MG63 (cell line): ENCODE results near the gene ADAM17. TPM values are rescaled to one million over a fixed set of nuclear protein-coding genes. Genes with fewer than 3 reads are reported as not detected.
A peak's percentile ranks its signal among the peaks of the same experiment; 100 is the strongest.

ENCODE experiments used
- DNase-seq: peaks from one replicate; pipeline ENCODE4 v3.0.0-alpha.2; 2020
- H3K27me3 ChIP-seq: fragments of 250-450 bp; sonication (Bioruptor Pico); 2 replicates; pipeline ENCODE4 v1.5.1; 2020; ENCODE audit warnings: mild to moderate bottlenecking, moderate library complexity
- H3K36me3 ChIP-seq: fragments of 250-450 bp; sonication (Bioruptor Pico); 2 replicates; pipeline ENCODE4 v1.5.1; 2020; ENCODE audit warnings: mild to moderate bottlenecking, moderate library complexity
- H3K4me3 ChIP-seq: fragments of 250-450 bp; sonication (Bioruptor Pico); 2 replicates; pipeline ENCODE4 v1.5.1; 2020; ENCODE audit warnings: mild to moderate bottlenecking, moderate library complexity
- H3K9me3 ChIP-seq: fragments of 250-450 bp; sonication (Bioruptor Pico); 2 replicates; pipeline ENCODE4 v1.5.1; 2020; ENCODE audit warnings: mild to moderate bottlenecking, moderate library complexity
- total RNA-seq: library from RNA; depleted of rRNA; stranded (reverse); fragments of >200 nt; shearing (Covaris generic); gene quantifications from 2 replicates; pipeline ENCODE4 v1.2.3, GENCODE V29; 2014; ENCODE audit warnings: low replicate concordance; rRNA removed

The ADAM17 gene
- total RNA-seq, 1 experiment from 2014 or later: 9.0 TPM

DNA sequence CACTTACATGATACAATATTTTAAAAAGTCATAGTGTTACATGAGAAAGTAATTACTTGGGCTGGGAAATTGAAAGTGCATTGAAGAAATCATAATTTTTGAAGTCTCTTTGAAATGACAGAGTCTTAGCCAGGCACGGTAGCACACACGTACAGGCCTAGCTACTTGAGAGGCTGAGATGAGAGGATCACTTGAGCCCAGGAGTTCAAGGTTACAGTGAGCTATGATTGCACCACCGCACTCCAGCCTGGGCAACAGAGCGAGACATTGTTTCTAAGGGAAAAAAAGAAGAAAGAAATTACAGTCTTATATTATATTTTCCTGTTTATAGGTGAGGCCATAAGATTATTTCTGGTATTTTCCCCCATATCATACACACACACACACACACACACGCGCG lies 90.5 kb downstream of the ADAM17 start:
- no peak overlapping the region for H3K4me3 ChIP-seq
- H3K27me3 ChIP-seq: no peaks in the 10 kb centered on the region
- no peak for DNase-seq
- H3K9me3 ChIP-seq: no peaks in the 10 kb centered on the region
- peaks cover 25% of the 10 kb centered on the region for H3K36me3 ChIP-seq

DNA sequence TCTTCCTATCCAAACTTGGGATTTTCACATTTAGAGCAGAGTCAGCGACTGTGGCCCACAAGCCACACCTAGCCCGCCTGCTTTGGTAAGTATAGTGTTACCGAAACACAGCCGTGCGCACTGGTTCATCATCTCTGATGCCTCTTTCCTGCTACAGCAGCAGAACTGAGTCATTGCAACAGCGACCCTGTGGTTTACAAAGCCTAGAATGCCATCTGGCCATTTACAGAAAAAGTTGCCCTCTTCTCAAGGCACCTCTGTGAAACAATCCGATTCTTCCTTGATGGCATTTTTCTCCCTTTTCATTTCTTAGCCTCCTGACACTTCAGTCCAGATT lies 92.0 kb downstream of the ADAM17 start:
- no peaks in the 10 kb centered on the region for H3K9me3 ChIP-seq
- no peaks in the 10 kb centered on the region for H3K27me3 ChIP-seq
- no peak overlapping the region for H3K4me3 ChIP-seq
- no peak for DNase-seq
- peaks cover 18% of the 10 kb centered on the region for H3K36me3 ChIP-seq

DNA sequence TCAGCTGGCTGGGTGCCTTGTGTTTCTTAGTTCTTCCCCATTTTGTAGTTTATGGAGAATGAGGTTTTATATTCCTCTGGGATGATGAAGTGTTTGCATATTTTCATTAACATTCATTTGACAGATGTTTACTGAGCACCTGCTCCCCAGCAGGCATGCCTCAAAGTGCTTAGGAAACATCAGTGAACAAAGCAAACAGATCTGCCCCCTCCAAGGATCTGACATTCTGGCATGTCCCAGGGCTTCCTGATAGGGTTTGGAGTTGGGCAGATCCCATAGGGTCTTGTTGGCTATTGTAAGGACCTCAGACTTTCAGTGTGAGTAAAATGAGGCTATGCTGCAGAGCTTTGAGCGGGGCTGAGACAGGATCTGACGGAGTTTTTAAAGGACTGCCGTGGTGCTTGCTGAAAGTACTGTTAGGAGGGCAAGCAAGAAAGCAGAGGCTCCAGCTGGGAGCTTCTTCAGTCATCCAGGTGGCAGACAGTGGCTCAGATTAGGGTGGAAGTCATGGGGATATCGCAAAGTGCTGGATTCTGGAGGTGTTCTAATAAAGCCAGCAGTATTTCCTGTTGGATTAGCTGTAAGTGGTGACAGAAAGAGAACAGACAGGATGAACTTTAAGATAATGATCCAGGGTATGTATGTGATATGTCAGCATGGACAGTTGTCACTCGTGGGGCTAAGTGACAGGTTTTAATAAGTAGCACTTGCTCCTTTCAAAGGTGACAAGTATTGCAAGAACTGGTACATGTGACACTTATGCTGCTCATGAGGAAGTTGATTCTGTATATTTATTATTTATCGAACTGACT lies 92.5 kb downstream of the ADAM17 start:
- no peaks in the 10 kb centered on the region for H3K27me3 ChIP-seq
- H3K36me3 ChIP-seq: peaks cover 22% of the 10 kb centered on the region
- no peaks in the 10 kb centered on the region for H3K9me3 ChIP-seq
- no peak for DNase-seq
- H3K4me3 ChIP-seq: no peak overlapping the region

DNA sequence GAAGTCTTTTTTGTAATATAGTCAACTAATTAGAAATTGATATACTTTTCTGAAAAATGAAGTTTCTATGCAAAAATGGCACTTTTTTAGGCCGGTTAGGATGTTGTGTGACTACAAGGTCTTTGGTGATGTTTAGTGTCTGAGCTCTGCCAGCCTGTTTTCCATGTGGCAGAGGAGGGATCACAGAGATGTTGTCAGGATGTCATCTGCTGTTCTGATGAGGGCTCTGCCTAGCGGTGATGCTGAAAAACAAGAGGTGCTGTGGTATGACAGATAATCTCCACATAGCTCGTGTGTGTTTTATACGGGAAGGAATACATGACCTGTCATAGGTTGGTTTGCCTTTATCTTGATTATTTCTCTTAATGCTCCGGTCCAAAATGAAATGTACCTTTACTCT lies 93.3 kb downstream of the ADAM17 start:
- Histone ChIP-seq H3K9me3 (no peaks in the 10 kb centered on the region), H3K4me3 (no peak overlapping the region), H3K27me3 (no peaks in the 10 kb centered on the region), H3K36me3 (peaks cover 18% of the 10 kb centered on the region)
- DNase-seq: no peak

DNA sequence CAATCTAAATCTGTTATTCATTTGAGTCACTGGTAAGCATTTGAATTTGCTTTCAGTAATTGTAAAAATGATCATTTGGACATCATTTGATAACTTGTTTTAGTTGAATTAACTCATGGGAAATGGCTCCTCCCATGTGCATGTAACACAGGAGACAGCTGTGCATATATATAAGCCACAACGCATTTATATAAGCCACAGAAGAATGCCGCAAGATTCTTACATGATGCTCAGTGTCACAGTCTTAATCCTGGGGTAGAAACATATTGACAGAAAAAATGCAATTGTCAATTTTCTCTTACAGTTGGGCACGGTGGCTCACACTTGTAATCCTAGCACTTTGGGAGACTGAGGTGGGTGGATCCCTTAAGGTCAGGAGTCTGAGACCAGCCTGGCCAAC lies 94.6 kb downstream of the ADAM17 start:
- peaks cover 29% of the 10 kb centered on the region for H3K36me3 ChIP-seq
- no peaks in the 10 kb centered on the region for H3K9me3 ChIP-seq
- H3K4me3 ChIP-seq: no peak overlapping the region
- no peaks in the 10 kb centered on the region for H3K27me3 ChIP-seq
- no peak for DNase-seq

DNA sequence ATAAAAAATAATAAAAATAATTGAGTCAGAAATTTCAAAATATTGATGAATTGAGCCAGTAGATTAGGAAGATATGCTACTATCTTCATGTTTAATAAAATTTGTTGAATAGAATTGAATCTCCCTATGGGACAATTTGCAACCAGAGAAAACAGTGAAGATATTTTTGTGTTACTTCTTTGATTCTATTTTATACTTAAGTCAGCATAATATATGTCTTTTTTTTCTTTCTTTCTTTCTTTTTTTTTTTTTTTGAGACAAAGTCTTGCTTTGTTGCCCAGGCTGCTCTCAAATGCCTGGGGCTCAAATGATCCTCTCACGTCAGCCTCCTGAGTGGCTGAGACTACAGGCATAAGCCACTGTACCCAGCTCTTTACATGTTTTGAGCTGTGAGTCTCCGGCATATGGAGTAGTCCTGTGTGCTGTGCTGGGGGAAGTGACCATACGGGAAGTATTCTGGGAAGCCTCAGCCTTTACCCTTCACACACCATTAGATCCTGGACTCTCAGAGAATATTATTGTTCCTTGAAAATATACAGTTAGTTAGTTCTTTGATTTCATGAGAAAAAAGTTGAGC lies 95.1 kb downstream of the ADAM17 start:
- Histone ChIP-seq H3K27me3 (no peaks in the 10 kb centered on the region), H3K36me3 (peaks cover 27% of the 10 kb centered on the region), H3K4me3 (no peak overlapping the region), H3K9me3 (no peaks in the 10 kb centered on the region)
- DNase-seq: no peak

DNA sequence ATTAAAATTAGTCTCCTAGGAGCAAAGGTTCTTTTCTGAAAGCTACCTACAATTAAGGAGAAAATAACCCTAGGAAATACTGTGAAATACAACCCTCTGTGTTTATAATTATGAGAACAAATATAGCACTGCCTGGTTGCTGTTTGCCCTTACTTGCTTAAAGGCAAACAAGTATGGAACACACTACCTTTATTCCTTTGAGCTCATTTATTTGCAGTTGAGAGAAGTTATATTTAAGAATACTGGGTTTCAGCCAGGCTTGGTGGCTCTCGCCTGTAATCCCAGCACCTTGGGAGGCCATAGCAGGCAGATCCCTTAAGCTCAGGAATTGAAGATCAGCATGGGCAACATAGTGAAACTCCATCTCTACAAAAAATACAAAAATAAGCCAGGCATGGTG lies 104.4 kb downstream of the ADAM17 start:
- Histone ChIP-seq H3K36me3 (peaks cover 33% of the 10 kb centered on the region), H3K4me3 (no peak overlapping the region)
- no peak for DNase-seq

DNA sequence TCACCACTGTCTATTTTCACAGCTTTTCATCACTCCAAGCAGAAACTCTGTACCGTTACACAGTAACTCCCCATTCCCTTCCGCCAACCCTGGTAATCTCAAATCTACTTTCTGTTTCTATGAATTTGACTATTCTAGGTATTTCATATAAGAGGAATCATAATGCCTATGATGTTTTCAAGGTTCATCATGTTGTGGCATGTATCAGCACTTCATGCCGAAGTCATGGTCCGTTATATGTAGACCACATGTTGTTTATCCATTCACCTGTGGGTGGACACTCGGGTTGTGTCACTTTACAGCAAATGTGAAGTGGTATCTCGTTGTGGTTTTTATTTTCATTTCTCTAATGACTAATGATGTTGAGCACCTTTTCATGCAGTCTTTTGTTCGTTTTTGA lies 110.5 kb downstream of the ADAM17 start:
- DNase-seq: no peak
- Histone ChIP-seq H3K4me3 (no peak overlapping the region), H3K36me3 (peaks cover 56% of the 10 kb centered on the region), H3K27me3 (no peaks in the 10 kb centered on the region), H3K9me3 (no peaks in the 10 kb centered on the region)

More for the DNA sequence above, 104.4 kb downstream of the ADAM17 start:
- Histone ChIP-seq H3K9me3 (no peaks in the 10 kb centered on the region), H3K27me3 (no peaks in the 10 kb centered on the region)

DNA sequence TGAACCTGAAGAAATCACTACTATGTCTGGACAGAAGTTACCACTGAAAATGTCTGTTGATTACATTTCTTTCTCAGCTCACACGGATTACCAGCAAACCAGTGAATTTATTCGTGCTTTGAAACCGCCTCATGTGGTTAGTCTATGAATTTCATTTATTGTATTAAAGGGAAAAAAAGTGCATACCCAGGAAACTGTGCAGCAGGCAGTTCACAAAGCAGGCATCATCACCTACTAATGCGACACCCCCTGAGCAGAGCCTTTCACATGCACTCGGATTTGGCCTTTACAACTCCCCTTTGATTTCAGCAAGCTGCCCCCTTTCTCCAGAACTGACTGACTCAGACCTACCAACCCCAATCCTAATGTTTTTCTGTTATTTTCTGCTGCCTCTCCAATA lies 112.1 kb downstream of the ADAM17 start:
- Histone ChIP-seq H3K27me3 (no peaks in the 10 kb centered on the region), H3K9me3 (no peaks in the 10 kb centered on the region), H3K4me3 (no peak overlapping the region), H3K36me3 (peaks cover 53% of the 10 kb centered on the region)
- DNase-seq: no peak

DNA sequence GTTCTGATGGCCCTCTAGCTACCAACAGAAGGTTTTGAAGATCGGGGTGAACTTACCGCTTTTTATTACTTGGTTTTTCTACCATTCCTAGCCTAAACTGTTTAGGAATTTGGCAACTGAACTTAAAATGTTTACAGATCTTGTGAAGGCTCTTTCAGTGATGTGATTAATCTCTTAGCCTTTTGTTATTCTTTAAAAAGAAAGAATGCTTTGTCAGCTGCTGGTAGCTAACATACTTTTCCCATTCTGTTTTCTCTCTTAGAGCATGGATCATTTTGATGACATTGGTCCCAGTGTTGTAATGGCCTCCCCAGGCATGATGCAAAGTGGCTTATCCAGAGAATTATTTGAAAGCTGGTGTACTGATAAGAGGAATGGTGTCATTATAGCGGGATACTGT lies 114.1 kb downstream of the ADAM17 start:
- H3K4me3 ChIP-seq: no peak overlapping the region
- no peaks in the 10 kb centered on the region for H3K27me3 ChIP-seq
- H3K36me3 ChIP-seq: peaks cover 65% of the 10 kb centered on the region
- DNase-seq: no peak
- no peaks in the 10 kb centered on the region for H3K9me3 ChIP-seq

DNA sequence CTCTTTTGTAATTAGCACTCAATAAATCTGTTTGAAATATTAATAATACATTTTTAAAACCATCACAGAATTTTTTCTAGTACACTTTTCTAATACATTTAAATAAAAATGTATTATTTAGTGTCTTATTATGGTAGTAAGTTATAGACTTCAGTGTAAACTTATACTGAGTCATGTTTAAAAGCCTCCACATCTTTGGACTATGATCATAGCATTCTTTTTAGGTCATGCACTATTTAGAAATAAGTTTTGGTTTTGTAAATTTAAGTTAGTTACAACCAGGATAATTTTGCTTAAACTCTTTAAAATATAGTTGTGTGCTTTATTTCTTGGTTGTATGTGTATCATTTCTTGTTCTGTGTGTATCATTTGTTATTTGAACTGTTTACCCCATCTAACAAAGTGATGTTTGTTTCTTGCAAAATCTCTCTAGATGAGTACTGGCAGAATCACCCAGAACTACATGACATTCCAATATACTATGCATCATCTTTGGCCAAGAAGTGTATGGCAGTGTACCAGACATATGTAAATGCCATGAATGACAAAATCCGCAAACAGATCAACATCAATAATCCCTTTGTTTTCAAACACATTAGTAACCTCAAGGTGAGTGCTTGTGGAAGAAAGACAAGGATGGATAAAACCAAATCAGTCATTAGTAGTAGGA lies 115.4 kb downstream of the ADAM17 start:
- no peak overlapping the region for H3K4me3 ChIP-seq
- no peaks in the 10 kb centered on the region for H3K9me3 ChIP-seq
- DNase-seq: no peak
- H3K36me3 ChIP-seq: peaks cover 66% of the 10 kb centered on the region
- H3K27me3 ChIP-seq: no peaks in the 10 kb centered on the region

DNA sequence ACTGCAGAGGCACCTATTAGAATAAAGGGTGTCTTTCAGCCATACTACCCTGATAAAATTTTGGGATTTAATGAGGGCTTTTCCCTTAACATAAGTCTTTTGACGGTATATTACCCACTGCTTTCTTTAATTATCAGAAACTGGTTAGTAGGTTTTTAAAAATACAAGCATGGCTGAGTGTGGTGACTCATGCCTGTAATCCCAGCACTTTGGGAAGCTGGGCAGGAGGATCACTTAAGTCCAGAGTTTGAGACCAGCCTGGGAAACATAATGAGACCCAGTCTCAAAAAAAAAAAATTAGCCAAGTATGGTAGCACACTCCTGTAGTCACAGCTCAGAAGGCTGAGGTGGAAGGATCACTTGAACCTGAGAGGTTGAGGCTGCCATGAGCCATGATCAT lies 116.1 kb downstream of the ADAM17 start:
- no peaks in the 10 kb centered on the region for H3K27me3 ChIP-seq
- peaks cover 59% of the 10 kb centered on the region for H3K36me3 ChIP-seq
- no peaks in the 10 kb centered on the region for H3K9me3 ChIP-seq
- peak; percentile 37 for DNase-seq
- H3K4me3 ChIP-seq: no peak overlapping the region

Other genes with a start within 250 kb of the ADAM17 start
- 95.1 and 158 TPM in 2 replicates for gene ITGB1BP1, start 132.3 kb downstream of the ADAM17 start, total RNA-seq
- gene CPSF3, start 132.2 kb downstream of the ADAM17 start, total RNA-seq: 31.1 and 39.4 TPM in 2 replicates
- 23.2 and 31.0 TPM in 2 replicates for gene IAH1, start 81.3 kb downstream of the ADAM17 start, total RNA-seq
- 598 and 683 TPM in 2 replicates for gene YWHAQ, start 75.2 kb upstream of the ADAM17 start, total RNA-seq